GM21390 (cell line): ENCODE results near the gene EIF2AK3.

ENCODE experiments used
- ATAC-seq: cut with Tn5 transposase; IDR thresholded peaks from one replicate; pipeline ENCODE4 v1.9.1; 2021; ENCODE audit not compliant: unreplicated experiment

The EIF2AK3 gene

DNA sequence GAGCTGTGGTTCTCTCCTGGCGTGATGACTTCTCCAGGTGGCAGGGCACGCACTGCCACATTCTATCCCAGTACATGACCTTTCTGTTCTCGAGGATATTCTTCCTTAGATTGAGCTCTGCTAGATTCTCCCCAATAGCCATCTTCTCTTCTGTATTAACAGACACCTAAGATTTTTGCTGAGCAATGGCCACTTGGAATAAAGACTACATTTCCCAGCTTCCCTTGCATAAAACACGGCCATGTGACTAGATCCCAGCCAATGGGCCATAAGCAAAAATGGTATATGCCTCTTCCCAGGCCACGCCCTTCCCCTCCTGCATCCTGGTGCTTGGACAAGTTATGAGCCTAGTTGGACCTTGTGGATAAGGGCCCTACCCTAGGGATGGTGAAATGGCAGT is 82.1 kb downstream of the EIF2AK3 start:
- no peak for ATAC-seq

DNA sequence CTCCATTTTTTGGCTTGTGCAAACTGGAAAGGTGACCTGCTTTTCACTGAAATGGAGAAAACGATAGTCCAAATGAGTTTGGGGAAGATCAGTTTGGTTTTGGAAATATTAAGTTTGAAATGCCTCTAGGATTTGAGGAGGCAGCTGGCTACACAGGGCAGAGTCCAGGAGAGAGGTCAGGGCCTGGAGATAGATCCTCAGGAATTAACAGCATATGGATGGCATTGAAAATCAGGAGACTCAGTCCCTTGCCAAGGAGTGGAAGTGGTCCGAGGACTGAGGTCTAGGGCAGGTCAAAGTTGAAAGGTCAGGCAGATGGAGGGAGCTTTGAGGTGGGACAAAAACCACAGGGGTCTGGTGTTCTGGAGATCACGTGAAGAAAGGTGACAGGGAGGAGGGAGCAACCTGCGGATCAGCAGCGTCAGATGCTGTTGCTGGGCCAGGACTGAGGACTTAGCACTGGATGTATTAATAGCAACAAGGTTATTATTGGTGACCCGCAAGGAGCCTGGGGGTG is 83.7 kb downstream of the EIF2AK3 start:
- no peak for ATAC-seq

DNA sequence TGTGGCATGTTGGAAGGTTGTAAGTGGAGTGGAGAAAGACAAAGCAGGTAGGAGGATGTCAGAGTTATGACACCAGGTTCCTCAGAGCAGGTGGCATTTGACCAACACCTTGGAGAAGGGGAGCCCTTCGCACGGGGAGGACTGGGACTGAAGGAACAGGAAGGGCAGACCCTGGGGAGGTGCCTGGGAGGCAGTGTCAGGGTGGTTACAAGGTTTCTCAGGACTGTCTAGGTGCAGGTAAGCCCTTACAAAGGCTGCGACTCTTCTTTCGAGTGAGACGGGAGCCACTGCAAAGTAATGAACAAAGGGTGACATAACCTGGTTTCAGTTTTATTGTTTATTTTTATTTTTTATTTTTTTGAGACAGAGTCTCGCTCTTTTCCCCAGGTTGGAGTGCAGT is 84.6 kb downstream of the EIF2AK3 start:
- no peak for ATAC-seq

DNA sequence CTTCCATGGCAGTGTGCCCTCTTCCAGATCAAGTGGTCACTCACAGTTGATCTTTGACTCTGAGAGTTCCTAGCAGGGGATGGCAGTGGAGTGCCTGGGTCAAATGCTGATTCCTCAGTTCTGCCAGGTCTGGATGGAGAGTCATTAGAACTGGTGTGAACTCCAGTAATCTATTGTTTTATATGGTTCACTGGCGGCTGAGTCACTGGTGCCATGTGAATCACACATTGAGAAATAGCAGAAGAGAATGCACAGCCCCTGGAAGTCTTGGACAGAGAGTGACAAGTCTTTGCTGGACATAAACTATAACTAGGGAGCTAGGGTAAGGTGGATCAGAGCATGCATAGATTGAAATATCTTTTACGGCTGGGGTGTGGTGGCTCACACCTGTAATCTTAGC is 86.9 kb downstream of the EIF2AK3 start:
- no peak for ATAC-seq

DNA sequence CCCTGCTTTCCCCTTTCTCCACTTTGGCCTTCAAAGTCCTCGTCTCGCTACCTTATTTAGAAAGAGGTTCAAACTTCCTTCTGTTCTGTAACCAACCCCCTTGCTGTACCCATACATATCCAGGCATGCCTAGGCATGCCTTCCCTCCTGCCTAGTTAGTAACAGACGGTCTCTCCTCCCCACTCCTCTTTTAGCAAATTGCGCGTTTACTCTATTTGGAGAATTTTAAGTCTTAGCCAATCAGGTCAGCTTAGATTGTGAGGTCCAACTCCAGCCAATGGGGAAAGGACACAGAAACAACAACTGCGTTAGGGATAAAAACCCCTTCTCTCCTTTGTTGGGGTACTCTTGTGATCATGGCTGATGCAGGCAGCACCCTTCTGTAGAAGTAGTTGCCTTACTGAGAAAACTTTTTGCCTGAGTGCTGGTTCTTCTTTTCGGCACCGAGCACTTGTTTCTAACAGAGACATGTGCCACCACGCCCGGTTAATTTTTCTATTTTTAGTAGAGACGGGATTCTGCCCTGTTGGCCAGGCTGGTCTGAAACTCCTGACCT is 88.8 kb downstream of the EIF2AK3 start:
- ATAC-seq, result no peak

DNA sequence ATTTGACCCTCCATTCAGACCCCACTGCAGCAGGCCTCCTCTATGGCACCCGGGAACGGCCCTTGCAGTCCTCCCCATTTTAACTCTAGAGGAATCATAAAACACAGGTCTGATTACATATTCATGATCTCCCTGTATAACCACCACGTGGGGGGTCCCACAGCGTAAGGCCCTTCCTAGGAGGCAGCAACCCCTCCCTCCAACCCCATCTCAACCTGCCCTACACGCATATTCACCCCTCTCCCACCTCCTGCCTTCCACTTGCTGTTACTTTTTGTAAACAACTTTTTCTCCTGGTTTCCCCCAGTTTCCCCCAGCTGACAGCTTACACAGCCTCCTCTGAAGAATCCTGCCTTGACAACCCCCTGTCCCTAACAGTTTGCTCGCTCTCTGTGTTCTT is 89.6 kb downstream of the EIF2AK3 start:
- no peak for ATAC-seq

DNA sequence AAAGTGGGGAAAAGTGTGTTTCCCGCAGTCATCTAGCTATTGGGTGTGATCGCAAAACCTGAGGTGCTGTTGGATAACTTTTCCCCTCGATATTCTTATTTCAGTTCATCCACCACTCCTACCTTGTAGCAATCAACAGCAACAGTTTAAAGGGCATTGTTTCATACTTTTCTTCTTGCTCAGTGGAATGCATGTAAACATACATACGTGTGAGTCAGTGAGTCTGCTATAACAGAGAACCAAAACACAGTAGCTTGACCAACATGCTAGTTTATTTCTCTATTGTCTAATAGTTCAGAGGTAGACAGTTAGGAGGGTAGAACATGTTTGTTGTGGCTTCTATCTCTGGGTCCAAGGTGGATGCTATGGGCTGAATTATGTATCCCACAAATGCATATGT is 97.2 kb downstream of the EIF2AK3 start:
- ATAC-seq, result no peak

DNA sequence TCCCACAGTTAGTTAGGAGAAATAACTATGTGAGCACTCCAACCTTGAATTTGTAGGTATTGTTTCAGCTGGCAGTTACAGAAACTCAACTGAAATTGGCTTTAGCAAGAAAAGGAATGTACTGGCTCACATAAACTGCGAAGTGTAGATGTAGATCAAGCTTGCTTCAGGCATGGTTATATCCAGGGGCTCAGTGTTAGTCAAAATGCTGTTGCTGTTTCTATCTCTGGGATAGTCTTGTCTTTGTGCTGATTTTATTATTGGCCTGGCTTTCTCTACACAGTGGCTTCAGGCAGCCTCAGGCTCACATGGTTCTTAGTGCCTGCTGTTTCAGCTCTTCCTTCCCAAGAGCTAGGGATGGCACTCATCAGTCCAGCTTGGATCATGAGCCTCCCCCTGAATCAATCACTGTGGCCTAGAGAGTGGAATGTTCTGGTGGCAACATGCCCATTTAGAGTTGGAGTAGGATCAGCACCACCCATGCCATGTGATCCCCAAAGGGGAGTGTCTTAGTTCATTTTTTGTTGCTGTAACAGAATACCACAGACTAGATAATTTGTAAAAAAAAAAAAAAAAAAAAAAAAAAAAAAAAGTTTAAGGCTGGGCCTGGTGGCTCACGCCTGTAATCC is 105.7 kb downstream of the EIF2AK3 start:
- ATAC-seq, result no peak

DNA sequence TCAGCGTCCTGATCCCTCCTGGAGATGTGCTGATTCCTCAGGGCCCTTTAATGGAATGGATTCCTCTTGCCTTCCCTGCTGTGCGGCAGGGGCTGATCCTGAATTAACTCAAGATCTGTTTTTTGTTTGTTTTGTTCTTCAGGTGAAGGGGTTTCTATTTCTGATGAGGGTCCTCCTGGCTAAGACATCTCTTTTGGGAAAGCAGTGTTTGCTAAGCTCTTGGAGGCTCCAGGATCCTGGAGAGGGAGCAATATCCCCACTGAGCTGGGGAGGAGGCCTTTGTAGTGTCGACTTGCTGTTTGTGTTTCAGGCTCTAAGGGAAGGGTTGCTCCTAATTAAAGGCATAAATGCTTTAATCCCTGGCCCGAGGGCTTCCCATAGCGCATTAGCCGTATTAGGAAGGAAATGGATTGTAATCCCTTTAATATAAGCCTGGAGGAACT is 109.5 kb downstream of the EIF2AK3 start:
- ATAC-seq, result no peak
